Myometrial cell (primary cell): ENCODE data around the gene CFAP58. TPM values are rescaled to one million over a fixed set of nuclear protein-coding genes. Genes with fewer than 3 reads are reported as not detected.

Experiments
- total RNA-seq: library from RNA; depleted of rRNA; stranded (reverse); fragments of >200 nt; gene quantifications from 2 replicates; pipeline ENCODE4 v1.2.3, GENCODE V29; 2015

Gene CFAP58
- 0.35 TPM in 1 of 2 replicates, not detected in the other for total RNA-seq

DNA sequence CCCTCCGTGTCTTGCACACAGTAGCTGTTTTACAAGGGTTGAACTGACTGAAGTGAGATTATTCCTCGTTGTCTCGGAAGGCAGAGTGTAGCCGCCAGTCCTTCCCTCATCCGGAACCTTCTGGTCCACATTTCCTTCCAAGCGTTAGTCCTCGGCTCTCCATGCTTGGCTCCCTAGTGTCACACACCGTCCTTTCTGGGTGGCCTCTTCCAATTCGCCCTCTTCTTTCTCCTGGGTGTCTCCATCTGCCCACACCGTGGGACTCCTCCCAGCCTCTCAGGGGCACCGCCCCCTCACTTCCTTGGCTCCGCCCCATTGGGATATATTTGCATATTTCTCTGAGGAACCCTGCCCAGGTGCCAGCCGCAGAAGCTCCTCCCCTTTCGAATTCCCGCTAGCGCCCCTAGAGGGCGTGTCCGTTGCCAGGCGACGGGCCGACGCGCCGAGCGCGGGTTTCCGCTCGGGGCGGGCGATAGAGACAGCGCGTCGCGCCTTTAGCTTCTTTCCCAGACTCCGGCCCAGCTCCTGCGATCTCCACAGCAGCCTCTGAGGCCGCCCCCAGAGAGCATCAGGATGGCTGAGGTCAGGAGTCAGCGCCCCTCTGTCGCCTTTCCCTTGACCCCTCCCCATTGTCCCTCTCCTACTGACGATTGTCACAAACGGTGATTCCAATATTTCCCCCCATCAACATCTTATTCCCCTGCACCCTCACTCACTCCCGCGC, at the start of gene CFAP58:
Gene CFAP58, plus strand, starts transcription at position 509 of the 724 bp plus-strand sequence. Its CDS starts 65 bp downstream, at position 574.

DNA sequence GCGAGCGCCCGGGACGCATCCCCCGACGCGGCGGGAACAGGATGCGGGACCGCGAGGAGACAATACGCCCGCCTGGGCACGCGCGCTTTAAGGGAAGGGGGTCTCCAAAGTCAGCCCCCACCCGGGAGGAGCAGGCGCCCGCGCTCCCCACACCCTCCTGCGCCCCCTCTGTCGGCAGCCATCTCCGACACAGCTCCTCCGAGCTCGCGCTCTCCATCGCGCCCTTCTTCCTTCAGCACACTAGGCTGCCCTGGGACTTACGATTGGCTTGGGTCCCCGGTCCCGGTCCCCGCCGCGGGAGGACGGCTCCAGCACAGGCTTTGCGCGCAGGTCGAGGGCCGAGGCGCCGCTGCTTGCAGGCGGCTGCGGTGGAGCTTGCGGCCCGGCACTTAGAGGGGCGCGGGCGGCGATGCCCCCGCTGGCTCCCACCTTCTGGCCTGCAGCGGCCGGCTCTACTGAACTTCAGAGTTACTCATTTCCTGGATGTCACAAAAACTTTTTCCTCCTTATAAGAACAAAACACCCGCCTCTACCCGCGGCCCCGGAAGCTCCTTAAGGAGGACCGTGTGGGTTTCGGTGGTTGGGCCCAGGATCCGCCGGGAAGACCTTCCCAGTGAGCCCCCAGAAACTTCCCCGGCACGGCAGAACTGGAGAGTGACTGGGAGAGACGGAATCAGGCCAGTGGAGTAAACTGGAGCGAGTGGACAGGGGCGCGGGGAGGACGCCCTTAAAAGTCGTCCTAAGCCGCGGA, 15.5 kb upstream of the CFAP58 start, which contains the start of gene ITPRIP:
Gene ITPRIP, minus strand, starts transcription at position 481 of the 751 bp plus-strand sequence. CDS start 22,414 bp downstream, outside the sequence.

Other genes with a start within 250 kb of the CFAP58 start
- gene SFR1, start 231.7 kb upstream of the CFAP58 start, total RNA-seq, result 11.0 and 12.1 TPM in 2 replicates
- under 0.01 TPM in 1 of 2 replicates, not detected in the other for gene CFAP43, start 121.5 kb upstream of the CFAP58 start, total RNA-seq
- gene GSTO1, start 98.9 kb upstream of the CFAP58 start, total RNA-seq, result 398 and 454 TPM in 2 replicates
- gene GSTO2, start 84.6 kb upstream of the CFAP58 start, total RNA-seq, result 7.1 and 11.2 TPM in 2 replicates
- gene ITPRIP, start 15.4 kb upstream of the CFAP58 start, total RNA-seq, result 14.2 and 23.4 TPM in 2 replicates